ENCODE results near the gene ITGB3. TPM values are rescaled to one million over a fixed set of nuclear protein-coding genes. Genes with fewer than 3 reads are reported as not detected.

Gene ITGB3
- total and polyA plus RNA-seq, 2 of the 8 experiments (the other 6 are each of a cell fraction or from before 2014, with no cell fraction given) = 0.08 to 0.09 TPM

GRCh38 chr17:47275245-47275984 lies 21.8 kb downstream of the ITGB3 start (continued):
- TF ChIP-seq RAD21 (IDR thresholded peaks at IDR 0.05 in 1 of 2, conservative IDR thresholded peaks at IDR 0.05 in 1 of 2; ENCODE audit: low read depth in 2 of 2, low read length in 2 of 2) (0 out of 4 replicates have a peak, but pooled peaks of 1 of the 2 experiments have one; percentile 4), KDM1A (IDR thresholded peaks at IDR 0.05; ENCODE audit: borderline replicate concordance, low read length) (no peak), TAF1 (IDR thresholded peaks at IDR 0.05; ENCODE audit: low read depth, low read length) (peak; percentile 33; the same call in 1 of the 2 replicates), TEAD4 (IDR thresholded peaks at IDR 0.05; ENCODE audit: low read depth, low read length) (no peak), TBP (IDR thresholded peaks at IDR 0.05; ENCODE audit: low read depth, low read length) (peak; percentile 64), GABPA (IDR thresholded peaks at IDR 0.05; ENCODE audit: borderline replicate concordance, insufficient read depth, low read length) (no peak), SP4 (IDR thresholded peaks at IDR 0.05; ENCODE audit: low read length) (no peak), NRF1 (IDR thresholded peaks at IDR 0.05; ENCODE audit: low read depth, low read length) (no peak), MAFK (IDR thresholded peaks at IDR 0.05; ENCODE audit: low read depth, low read length) (no peak), MAX (IDR thresholded peaks at IDR 0.05) (peak; percentile 46), CTBP2 (IDR thresholded peaks at IDR 0.05; ENCODE audit: borderline replicate concordance, insufficient read depth, insufficient read length, low read length) (no peak), ASH2L (IDR thresholded peaks at IDR 0.05; ENCODE audit: low read length) (peak; percentile 96), JUND (IDR thresholded peaks at IDR 0.05; ENCODE audit: low read length) (no peak), NANOG (IDR thresholded peaks at IDR 0.05; ENCODE audit: insufficient read depth, low read depth, low read length, poor library complexity, severe bottlenecking) (no peak), ZNF274 (IDR thresholded peaks at IDR 0.05; ENCODE audit: borderline replicate concordance, extremely low read depth, low read length) (no peak), RFX5 (IDR thresholded peaks at IDR 0.05; ENCODE audit: borderline replicate concordance, low read depth, low read length) (no peak), BRCA1 (IDR thresholded peaks at IDR 0.05; ENCODE audit: low read depth, low read length) (no peak), CTCF (IDR thresholded peaks at IDR 0.05; ENCODE audit: control extremely low read depth in 1 of 3, insufficient read depth in 1 of 3, low read depth in 1 of 3, low read length in 3 of 3) (peak in 2 of 3 experiments; percentile 7; a peak in 1 of 4 replicates), POLR2AphosphoS5 (IDR thresholded peaks at IDR 0.05; ENCODE audit: low read depth, low read length) (peak; percentile 72; the same call in 1 of the 2 replicates), GTF2F1 (IDR thresholded peaks at IDR 0.05; ENCODE audit: borderline replicate concordance, low read depth, low read length) (no peak), CBX8 (IDR thresholded peaks at IDR 0.05; ENCODE audit: borderline replicate concordance, low read depth, low read length) (no peak)
